MM.1S (cell line): Measurements from ENCODE around the gene OLFM3.

Experiments
- EZH2 ChIP-seq: fragments of 300-600 bp; sonication (generic); optimal IDR thresholded peaks from 2 replicates; pipeline ENCODE3; 2017; ENCODE audit warnings: low read depth, mild to moderate bottlenecking, antibody characterized with exemption, low read length, mixed read lengths
- EZH2phosphoT487 ChIP-seq: fragments of 300-600 bp; sonication (generic); IDR thresholded peaks from 2 replicates; pipeline ENCODE4 v1.6.1; 2018; ENCODE audit warnings: antibody characterized with exemption, low read length
- TF ChIP-seq, protein P1 (sequence below): fragments of 300-600 bp; sonication (generic); IDR thresholded peaks from 2 replicates; pipeline ENCODE4 v1.5.1; 2016; ENCODE audit warnings: antibody characterized with exemption, low read length, mixed read lengths

DNA sequence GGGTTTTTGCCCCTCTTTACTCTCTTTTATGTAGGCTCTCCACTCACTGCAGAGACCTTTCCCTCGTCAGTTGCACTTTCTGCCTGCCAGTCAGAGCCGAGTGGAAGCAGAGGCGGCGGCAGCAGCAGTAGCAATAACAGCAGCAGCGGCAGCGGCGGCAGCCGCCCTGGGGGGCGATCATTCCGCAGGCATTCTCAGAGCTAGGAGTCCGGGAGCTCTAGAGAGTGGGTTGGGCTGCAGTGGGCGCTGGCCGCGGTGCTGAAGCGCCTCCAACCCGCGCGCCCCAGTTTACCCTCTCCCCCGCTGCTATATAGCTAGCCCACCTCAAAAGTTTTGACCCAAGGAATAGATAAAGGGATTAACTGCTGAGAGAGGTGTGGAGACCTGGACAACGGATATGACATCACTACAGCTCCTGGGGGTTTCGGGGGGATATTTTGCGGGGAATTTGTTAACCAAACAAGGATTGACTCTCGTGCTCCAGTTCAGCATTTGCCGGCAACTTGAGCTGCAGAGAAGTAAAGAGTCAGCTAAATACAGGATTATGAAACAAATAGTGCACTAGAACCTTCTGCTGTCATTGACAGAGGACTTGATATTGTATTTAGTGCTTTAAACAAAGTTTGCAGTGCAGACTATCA, at the start of gene OLFM3:
- TF ChIP-seq, protein P1, sequence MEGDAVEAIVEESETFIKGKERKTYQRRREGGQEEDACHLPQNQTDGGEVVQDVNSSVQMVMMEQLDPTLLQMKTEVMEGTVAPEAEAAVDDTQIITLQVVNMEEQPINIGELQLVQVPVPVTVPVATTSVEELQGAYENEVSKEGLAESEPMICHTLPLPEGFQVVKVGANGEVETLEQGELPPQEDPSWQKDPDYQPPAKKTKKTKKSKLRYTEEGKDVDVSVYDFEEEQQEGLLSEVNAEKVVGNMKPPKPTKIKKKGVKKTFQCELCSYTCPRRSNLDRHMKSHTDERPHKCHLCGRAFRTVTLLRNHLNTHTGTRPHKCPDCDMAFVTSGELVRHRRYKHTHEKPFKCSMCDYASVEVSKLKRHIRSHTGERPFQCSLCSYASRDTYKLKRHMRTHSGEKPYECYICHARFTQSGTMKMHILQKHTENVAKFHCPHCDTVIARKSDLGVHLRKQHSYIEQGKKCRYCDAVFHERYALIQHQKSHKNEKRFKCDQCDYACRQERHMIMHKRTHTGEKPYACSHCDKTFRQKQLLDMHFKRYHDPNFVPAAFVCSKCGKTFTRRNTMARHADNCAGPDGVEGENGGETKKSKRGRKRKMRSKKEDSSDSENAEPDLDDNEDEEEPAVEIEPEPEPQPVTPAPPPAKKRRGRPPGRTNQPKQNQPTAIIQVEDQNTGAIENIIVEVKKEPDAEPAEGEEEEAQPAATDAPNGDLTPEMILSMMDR = no peak
- TF ChIP-seq EZH2 = no peak
- no peak for TF ChIP-seq EZH2phosphoT487
